WERI-Rb-1 (cell line): ENCODE data around the gene AHRR.

Source experiments
- DNase-seq: peaks from one replicate; pipeline ENCODE4 v3.0.0-alpha.2; 2020
- H3K27ac ChIP-seq: fragments of 250-450 bp; sonication (Bioruptor Pico); 2 replicates; pipeline ENCODE4 v1.5.1; 2020; ENCODE audit warnings: mild to moderate bottlenecking, moderate library complexity
- H3K27me3 ChIP-seq: fragments of 250-450 bp; sonication (Bioruptor Pico); 2 replicates; pipeline ENCODE4 v1.5.1; 2021; ENCODE audit warnings: mild to moderate bottlenecking, low read depth, moderate library complexity; ENCODE audit not compliant: insufficient read depth, severe bottlenecking
- H3K36me3 ChIP-seq: fragments of 250-450 bp; sonication (Bioruptor Pico); 2 replicates; pipeline ENCODE4 v1.5.1; 2020; ENCODE audit warnings: mild to moderate bottlenecking, moderate library complexity
- H3K4me3 ChIP-seq: 2 replicates; pipeline ENCODE4 v1.5.1; 2011; ENCODE audit warnings: low read depth, mild to moderate bottlenecking, control low read depth, low read length
- H3K9me3 ChIP-seq: fragments of 250-450 bp; sonication (Bioruptor Pico); 2 replicates; pipeline ENCODE4 v1.5.1; 2021; ENCODE audit warnings: mild to moderate bottlenecking, moderate library complexity; ENCODE audit not compliant: severe bottlenecking
- TF ChIP-seq, protein P1 (sequence below): IDR thresholded peaks from 2 replicates; pipeline ENCODE4 v1.5.1; 2011; ENCODE audit warnings: low read depth, mild to moderate bottlenecking, control low read depth, inconsistent platforms, low read length

The AHRR gene

DNA sequence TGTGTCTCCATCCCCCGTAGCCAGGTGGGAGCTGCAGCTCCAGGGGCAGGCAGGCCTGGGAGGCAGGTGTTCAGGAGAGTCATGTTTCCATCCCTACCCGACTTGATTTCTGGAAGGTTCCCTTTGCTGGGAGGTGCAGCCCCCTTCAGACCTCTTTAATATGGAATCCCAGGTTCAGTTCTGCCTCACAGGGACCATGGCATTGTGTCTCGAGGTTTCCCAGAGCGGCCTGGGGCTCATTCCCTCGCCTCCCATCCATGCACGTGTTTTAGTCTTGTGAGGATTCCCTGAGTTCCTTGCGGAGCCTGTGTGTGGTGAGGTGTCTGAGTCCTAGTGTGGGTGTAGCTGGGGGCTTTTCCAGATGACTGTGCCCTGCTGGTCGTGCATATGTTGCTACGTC is 16.5 kb upstream of the AHRR start:
- no peaks in the 10 kb centered on the region for H3K9me3 ChIP-seq
- H3K36me3 ChIP-seq: peaks cover 23% of the 10 kb centered on the region
- no peaks in the 10 kb centered on the region for H3K27me3 ChIP-seq
- H3K27ac ChIP-seq: no peak overlapping the region
- peak; percentile 0 for DNase-seq
- TF ChIP-seq, protein P1, sequence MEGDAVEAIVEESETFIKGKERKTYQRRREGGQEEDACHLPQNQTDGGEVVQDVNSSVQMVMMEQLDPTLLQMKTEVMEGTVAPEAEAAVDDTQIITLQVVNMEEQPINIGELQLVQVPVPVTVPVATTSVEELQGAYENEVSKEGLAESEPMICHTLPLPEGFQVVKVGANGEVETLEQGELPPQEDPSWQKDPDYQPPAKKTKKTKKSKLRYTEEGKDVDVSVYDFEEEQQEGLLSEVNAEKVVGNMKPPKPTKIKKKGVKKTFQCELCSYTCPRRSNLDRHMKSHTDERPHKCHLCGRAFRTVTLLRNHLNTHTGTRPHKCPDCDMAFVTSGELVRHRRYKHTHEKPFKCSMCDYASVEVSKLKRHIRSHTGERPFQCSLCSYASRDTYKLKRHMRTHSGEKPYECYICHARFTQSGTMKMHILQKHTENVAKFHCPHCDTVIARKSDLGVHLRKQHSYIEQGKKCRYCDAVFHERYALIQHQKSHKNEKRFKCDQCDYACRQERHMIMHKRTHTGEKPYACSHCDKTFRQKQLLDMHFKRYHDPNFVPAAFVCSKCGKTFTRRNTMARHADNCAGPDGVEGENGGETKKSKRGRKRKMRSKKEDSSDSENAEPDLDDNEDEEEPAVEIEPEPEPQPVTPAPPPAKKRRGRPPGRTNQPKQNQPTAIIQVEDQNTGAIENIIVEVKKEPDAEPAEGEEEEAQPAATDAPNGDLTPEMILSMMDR: no peak
- H3K4me3 ChIP-seq: no peak overlapping the region

DNA sequence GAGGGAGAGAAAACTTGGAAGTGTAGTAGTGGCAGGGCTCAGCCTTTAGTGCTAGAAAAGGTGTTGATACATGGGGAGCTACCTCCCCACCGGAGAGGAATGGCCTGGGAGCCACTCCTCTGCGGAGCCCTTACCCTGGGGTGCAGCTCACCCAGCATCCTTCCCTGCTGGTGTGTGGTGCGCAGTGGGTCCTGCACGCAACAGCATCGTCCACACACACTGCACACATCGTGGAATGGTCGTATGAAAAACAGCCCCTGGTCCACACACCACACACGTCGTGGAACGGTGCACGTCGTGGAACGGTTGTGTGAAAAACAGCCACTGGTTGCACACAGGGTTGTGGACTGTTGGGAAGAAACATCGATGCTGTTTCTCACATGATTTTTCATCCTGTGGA is 16.1 kb upstream of the AHRR start:
- peak; percentile 3 for DNase-seq
- TF ChIP-seq, protein P1: no peak
- Histone ChIP-seq H3K27ac (no peak overlapping the region), H3K36me3 (peaks cover 28% of the 10 kb centered on the region), H3K9me3 (no peaks in the 10 kb centered on the region), H3K27me3 (no peaks in the 10 kb centered on the region), H3K4me3 (no peak overlapping the region)

DNA sequence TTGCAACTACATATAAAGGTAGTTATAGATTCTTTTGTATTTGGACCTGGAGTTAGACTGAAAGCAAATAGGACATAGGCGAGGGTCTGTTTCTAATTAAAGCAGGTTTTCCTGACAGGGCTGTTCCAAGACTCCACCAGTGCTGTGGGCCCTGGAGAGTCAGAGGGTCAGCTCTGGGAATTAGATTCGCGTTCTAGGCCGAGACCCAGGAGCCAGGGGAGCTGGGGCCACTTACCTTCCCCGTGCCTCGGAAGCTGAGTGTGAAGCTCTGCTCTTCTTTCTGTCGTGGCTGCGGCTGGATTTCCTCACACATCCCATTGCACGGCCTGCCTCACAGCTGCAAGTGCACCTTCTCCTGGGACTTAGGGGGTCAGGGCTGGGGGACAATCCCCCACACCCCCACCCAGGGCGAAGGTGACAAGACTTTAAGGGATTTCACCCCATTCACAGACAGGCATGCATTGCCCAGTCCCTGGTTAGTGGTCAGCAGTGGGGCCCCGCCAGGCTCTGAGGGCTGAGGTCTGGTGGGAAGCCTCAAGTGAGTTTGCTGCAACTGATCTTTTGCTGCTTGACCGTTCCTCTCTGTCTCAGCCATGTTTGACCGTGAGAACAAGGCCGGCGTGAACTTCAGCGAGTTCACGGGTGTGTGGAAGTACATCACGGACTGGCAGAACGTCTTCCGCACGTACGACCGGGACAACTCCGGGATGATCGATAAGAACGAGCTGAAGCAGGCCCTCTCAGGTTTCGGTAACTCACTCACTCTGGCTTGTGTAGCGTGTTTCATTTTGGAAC is 15.3 kb upstream of the AHRR start:
- H3K36me3 ChIP-seq: peaks cover 32% of the 10 kb centered on the region
- no peaks in the 10 kb centered on the region for H3K27me3 ChIP-seq
- no peak overlapping the region for H3K27ac ChIP-seq
- no peak overlapping the region for H3K4me3 ChIP-seq
- DNase-seq: peak; percentile 6
- TF ChIP-seq, protein P1: no peak
- H3K9me3 ChIP-seq: no peaks in the 10 kb centered on the region

DNA sequence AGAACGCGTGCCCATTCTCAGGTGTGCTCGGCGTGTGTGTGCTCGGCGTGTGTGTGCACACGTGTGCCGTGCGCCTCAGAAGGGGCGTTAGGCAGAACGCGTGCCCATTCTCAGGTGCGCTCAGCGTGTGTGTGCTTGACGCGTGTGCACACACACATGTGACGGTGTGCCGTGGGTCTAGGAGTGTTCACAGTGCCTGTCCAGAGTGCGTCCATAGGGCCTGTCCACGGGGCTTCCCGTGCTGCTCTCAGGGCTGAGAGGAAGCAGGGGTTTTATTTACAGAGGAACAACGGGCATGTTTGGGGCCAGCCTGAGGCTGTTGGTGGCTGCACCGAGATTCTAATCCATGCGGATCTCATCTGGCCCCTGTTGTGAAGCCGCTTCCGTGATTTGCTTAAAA is 14.2 kb upstream of the AHRR start:
- no peaks in the 10 kb centered on the region for H3K9me3 ChIP-seq
- no peaks in the 10 kb centered on the region for H3K27me3 ChIP-seq
- no peak overlapping the region for H3K27ac ChIP-seq
- peaks cover 37% of the 10 kb centered on the region for H3K36me3 ChIP-seq
- TF ChIP-seq, protein P1: no peak
- no peak overlapping the region for H3K4me3 ChIP-seq
- DNase-seq: peak; percentile 3

DNA sequence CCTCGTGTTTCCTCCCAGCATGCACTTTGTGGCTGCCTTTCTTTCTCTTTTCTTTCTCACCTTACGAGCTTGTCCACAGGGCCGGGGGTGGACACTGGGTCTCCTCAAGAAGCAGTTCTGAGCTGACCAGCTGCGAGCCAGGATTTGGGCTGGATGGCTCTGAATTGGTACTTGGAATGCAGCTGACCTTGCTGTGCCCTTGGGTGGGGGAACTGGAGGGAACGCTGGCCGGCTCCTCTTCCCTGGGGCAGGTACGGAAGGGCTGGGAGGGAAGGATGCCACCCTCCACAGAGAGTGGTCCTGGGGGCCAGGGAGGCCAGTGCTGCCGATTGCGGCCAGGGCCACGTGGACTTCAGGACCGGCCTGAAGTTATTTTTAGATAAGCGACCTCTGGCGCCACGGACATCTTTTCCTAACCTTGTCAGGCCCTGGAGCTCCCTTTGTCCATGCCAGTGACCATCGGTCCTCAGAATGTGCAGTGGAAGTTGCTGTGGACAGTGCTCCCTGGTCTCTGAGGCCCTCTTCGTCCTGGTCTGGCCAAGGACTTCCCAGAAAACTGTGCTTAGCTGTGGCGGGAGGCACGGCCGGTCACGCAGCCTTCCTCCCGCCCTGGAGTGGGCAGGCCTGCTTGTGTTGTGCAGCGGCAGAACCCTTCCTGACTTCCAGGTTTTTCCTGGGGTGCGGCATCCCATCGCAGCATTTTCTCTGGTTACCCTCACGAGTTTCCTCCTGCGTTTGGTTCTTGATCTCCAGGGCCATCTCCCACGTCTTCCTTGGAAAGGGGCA is 13.5 kb upstream of the AHRR start:
- no peak for DNase-seq
- TF ChIP-seq, protein P1: no peak
- Histone ChIP-seq H3K4me3 (no peak overlapping the region), H3K27me3 (no peaks in the 10 kb centered on the region), H3K9me3 (no peaks in the 10 kb centered on the region), H3K27ac (no peak overlapping the region), H3K36me3 (peaks cover 42% of the 10 kb centered on the region)
